PC-9 (cell line): ENCODE data around the gene PRDM10.

ENCODE experiments used
- EZH2 ChIP-seq: fragments of 200-600 bp; sonication (generic); IDR thresholded peaks from 2 replicates; pipeline ENCODE4 v1.8.0; 2017; ENCODE audit warnings: antibody characterized with exemption, low read depth
- TF ChIP-seq, protein P1 (sequence below): fragments of 200-600 bp; sonication (generic); conservative IDR thresholded peaks from 2 replicates; pipeline ENCODE4 v1.6.1; 2017; ENCODE audit warnings: mixed run types, antibody characterized with exemption, mild to moderate bottlenecking, moderate library complexity

DNA sequence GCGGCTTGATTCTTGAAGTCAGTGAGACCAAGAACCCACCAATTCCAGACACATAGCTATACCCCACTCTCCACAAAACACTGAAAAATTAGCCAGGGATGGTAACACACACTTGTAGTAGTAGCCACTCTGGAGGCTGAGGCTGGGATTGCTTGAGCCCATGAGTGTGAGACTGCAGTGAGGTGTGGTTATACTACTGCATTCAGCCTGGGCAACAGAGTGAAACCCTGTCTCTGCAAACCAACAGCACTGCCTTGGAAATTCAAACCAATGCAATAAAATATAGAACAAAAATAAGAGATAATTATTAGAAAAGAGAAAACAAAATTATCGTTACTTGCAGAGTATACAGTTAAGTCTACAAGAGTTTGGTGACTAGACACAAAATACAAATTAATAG, 20.2 kb upstream of the PRDM10 start:
- TF ChIP-seq, protein P1, sequence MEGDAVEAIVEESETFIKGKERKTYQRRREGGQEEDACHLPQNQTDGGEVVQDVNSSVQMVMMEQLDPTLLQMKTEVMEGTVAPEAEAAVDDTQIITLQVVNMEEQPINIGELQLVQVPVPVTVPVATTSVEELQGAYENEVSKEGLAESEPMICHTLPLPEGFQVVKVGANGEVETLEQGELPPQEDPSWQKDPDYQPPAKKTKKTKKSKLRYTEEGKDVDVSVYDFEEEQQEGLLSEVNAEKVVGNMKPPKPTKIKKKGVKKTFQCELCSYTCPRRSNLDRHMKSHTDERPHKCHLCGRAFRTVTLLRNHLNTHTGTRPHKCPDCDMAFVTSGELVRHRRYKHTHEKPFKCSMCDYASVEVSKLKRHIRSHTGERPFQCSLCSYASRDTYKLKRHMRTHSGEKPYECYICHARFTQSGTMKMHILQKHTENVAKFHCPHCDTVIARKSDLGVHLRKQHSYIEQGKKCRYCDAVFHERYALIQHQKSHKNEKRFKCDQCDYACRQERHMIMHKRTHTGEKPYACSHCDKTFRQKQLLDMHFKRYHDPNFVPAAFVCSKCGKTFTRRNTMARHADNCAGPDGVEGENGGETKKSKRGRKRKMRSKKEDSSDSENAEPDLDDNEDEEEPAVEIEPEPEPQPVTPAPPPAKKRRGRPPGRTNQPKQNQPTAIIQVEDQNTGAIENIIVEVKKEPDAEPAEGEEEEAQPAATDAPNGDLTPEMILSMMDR, result no peak
- TF ChIP-seq EZH2, result no peak
